Activated T-cell treated with anti-CD3 and anti-CD28 coated beads, Interleukin-2, amount 50 U/mL, for 48 hours (primary cell): ENCODE data around the gene LAMA5.

ENCODE experiments used
- DNase-seq, 2 experiments: peaks; one replicate each; pipeline ENCODE4 v3.0.0-alpha.2; 2020

LAMA5 gene

DNA sequence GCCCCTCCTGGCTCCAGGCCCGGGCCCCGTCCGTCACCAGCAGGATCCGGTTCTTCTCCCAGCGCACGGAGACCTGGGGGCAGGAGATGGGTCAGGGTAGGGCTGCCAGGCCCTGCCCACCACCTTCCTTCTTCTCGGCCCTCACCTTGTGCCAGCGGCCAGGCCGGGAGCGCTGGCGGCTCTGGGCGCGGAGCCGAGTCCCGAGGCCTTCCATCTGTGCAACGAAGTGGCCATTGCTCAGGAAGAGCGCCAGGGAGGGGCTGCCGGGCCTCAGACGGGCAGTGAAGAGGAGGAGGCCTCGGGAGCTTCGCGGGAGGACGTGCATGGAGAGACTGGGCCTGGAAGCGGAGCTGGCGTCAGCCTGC is 56.4 kb downstream of the LAMA5 start:
- no peak for DNase-seq

DNA sequence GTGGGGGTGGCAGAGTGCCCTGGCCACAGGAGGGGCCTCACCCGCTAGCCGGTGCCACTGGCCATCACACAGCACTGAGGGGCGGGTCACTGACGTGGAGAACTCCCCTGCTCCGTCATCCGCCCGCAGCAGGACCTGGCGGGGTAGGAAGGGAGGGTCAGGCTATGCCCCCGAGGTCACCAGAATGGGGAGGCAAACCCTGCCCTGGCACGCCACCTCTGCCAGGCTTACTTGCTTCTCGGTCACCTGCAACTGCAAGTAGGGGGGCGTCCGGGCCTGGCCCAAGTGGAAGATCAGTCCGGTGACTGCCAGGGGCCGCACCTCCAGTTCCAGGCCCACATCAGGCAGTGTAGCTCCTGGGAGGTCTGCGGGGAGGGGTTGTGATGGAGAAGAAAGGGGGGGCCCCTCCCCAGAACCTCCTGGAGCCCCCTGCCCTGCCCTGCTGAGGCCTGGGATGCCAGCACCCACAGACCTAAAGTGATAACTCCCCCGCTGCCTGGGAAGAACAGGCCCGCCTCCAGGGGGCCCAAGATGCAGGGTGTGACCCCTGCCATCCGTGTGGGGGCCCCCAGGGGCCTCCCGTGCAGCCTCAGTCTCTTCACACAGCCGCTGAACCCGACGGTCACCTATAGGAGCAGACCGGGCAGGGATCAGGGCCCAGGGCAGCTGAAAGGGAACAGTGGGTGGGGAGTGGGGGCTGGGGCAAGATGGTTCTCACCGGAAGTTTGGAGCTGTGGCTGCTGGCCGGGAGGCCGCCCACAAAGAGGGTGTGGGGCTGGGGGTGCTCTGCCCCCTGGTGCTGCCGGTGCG is 57.0 kb downstream of the LAMA5 start:
- no peak for DNase-seq

DNA sequence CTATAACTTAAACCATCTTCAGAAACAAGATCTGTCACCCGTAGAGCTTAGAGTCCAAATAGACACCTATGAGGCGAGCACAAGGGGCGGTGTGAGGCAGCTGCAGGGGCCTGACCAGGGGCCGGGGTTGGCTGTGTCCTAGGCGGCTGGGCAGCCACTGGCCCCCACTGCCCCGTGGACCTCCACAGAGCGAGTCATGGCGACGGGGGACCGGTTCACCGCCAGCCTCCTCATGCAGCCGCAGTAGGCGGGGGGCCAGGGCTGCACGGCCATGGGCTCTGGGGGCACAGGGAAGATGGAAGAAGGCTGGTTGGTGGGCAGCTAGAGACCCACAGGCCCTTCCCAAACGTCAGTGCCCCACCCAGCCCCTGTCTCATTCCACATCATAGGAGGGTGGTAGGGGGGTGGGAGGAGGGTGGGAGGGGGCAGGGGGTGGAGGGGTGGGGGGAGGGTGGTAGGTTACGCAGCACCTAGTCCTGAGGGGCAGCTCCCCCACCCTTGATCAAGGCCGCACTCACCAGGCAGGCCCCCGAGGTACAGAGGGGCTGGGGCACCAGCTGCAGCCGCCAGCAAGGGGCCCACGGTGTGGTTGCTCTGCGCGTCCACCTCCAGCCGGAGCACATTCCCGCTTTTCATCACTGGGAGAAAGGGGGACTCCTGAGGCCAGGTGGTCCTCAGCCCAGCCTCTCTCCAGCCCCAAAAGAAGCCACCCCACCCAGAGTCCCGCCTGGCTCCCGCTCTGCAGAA is 57.7 kb downstream of the LAMA5 start:
- no peak for DNase-seq

DNA sequence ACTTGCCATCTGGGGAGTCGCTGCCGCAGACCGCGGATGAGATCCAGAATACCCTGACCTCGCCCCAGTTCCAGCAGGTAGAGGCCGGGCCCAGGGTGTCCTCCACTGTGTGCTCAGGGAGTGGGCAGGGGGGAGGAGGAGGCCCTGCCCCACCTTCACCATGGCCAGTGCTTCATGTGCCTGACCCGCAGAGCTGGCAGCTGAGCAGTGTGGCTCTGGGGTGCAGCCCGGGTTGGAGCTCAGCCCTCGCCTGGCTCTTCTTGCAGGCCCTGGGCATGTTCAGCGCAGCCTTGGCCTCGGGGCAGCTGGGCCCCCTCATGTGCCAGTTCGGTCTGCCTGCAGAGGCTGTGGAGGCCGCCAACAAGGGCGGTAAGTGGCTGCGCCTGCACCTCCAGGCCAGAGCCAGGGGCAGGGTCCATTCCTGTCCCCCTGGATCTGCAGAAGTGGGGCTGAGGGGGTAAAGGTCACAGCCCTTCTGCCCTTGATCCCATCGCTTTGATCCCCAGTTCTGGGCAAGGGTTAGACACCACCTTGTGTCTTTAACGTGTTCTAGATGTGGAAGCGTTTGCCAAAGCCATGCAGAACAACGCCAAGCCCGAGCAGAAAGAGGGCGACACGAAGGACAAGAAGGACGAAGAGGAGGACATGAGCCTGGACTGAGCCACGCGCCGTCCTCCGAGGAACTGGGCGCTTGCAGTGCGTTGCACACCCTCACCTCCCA is 58.9 kb downstream of the LAMA5 start:
- no peak for DNase-seq

DNA sequence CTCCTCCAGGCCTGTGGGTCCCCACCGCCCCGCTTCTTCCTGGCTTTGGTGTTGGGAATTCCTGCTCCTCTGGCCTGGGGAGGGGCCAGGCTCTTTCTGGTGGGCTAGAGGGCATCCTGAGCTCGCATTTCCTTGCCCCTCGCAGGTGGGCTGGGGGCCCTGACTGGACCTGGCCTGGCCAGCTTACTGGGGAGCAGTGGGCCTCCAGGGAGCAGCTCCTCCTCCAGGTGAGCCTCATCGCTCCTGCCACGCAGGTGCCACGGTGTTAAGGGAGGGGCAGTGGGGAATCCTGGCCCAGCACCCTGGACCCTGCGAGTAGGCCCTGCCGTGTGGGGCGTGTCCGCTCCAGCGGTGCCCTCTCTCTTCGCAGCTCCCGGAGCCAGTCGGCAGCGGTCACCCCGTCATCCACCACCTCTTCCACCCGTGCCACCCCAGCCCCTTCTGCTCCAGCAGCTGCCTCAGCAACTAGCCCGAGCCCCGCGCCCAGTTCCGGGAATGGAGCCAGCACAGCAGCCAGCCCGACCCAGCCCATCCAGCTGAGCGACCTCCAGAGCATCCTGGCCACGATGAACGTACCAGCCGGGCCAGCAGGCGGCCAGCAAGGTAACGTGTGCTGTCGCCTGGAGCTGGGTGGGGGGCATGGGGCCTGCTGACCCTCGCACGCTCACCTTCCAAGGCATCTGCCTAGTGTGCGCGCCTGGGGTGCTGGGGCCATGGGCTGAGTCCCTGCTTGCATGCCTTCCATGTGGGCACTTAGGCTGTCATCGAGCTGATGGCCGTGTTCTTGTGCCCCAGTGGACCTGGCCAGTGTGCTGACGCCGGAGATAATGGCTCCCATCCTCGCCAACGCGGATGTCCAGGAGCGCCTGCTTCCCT is 59.6 kb downstream of the LAMA5 start:
- DNase-seq, result no peak

DNA sequence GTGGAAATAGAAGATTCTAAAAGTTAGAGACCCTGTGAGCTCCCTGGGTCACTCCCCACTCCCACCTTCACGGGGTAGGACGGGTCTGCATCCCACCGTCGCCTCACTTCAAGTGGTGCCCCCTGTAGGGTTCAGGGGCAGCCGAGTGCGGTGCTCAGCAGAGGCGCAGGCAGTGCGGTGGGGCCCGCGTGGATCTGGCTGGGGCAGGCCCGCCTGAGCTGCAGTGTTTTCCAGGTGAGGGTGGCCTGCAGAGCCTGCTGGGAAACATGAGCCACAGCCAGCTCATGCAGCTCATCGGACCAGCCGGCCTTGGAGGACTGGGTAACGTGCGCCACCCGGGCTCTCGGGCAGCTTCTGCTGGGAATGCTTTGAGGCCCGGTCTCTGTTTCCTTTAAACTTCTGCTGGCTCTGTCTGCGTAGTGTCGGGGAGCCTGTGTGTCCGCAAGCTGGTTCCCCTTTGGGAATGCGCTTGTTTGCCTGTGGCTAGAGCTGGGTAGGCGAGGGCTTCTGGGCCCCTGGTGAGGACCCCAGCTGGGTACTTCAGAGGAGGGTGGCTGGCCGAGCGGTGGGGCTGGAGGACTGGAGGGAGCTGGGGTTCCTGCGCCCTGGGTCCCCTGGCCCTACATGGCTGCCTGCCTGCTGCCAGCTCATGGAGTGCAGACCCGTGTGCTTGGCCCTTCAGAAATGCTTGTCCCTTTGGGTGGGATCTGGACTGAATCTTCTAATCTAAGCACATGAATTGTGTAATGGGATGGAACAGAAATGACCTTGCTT is 60.5 kb downstream of the LAMA5 start:
- DNase-seq, result no peak

DNA sequence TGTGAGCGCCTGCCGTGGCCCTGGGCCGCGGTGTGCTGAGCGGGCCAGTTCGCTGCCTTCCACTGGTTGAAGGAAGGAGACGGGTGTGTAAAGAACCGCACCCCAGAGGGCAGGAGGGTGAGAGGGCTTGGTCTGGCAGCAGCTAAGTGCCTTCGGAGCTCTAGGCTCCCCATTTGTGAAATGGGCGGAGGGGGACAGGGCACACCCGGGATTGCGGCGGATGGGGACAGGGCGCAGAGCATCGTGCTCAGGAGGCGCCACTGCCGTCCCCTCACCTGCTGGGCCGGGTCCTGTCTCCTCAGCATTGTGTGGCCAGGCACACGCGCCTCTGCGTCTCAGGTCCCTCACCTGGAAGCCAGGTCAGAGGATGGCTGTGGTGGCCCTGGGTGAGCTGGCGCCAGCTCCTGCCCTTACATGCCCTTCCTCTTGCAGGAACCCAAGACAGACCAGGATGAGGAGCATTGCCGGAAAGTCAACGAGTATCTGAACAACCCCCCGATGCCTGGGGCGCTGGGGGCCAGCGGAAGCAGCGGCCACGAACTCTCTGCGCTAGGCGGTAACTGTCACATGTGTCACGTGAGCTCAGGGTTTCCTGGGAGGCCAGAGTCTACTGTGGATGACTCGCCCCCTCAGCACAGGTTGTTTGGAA is 61.2 kb downstream of the LAMA5 start:
- no peak for DNase-seq

DNA sequence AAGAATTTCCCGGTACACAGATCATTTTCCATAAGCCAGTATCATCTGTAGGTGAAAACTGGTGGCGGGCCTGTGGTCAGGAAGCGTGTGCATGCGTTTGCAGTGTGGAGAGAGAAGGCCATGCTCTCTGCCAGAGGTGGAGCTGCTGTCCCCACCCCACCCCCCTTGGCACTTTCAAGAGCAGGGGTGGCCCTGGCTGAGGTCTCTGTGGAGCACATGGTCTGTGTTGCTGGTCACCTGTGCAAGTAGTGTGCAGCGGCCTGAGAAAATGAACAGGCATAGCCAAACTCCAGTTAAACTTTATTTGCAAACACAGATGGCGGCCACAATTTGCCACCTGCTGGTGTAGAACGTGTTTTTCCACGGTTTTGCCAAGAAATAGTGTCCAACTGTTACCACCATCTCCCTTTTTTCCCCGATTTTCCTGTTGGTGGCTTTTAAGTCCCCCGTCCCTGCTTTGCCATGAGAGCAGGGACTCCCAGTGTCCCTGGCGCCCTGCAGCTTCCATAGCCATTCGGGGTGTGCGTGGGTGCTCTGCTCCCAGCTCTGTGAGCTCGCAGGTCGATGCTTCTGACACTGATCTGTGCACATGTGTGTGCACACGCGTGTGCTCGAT is 61.9 kb downstream of the LAMA5 start:
- DNase-seq, result no peak

DNA sequence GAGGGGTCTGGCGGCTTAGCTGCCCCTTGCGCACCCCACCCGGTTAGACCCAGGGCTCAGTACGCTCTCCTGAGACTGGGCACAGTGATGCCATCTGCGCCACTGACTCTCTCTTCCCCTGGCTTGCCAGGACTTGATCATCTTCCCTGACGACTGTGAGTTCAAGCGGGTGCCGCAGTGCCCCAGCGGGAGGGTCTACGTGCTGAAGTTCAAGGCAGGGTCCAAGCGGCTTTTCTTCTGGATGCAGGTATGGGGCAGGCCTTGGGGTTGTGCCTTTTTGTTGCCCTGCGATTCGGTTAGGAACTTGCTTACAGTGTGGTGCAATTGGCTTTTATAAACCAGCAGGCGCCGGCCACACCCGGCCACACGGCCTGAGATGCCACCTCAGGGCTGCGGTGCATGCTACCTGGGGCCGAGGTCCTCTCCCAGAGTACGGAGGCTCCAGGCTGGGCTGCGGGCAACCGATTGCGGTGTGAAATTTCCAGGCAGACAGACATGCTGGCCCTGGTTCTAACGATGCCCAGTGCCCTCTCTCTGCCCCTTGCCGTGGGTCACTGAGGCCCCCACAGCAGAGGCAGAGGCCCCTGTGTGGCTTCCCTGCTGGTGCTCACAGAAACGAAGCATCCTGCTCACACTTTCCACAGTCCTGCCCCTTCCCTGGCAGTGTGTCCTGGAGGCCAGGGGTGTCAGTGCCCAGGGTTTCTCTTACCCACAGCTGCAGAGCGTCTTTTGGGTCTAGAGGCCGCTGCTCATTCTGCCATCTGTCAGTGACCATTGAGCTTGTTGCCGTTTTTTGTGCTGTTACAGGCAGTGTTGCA is 62.6 kb downstream of the LAMA5 start:
- DNase-seq, result no peak

DNA sequence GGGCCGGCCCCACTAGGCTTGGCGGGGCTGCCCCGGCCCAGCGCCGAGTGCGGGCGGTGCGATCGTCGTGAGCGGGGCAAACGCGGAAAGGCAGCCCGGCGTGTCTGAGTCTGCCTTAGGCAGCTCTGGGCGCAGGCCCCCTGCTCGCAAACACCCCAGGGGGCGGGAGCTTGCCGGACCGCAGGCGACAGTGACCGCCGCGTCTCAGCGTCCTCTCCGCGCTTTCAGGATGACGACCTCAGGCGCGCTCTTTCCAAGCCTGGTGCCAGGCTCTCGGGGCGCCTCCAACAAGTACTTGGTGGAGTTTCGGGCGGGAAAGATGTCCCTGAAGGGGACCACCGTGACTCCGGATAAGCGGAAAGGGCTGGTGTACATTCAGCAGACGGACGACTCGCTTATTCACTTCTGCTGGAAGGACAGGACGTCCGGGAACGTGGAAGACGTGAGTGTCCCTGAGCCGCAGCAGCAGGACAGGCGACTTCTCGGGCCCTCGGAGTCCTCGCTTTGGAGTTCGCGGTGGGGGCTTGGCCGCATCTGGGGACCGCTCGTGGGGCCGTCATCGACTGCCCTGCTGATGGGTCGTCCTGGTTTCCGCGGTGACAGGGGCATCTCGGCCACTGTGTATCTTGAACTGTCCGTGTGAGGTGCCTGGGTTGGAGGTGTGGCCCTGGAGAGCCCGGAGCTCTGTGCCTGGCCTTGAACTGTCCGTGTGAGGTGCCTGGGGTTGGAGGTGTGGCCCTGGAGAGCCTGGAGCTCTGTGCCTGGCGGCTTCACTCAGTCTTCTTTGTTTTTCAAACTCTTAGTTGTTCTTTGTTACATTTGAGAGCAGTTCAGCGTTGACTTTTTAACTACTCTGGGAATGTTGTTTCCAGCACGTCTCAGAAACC is 63.5 kb downstream of the LAMA5 start:
- DNase-seq, result peak; percentile 36 to 47

DNA sequence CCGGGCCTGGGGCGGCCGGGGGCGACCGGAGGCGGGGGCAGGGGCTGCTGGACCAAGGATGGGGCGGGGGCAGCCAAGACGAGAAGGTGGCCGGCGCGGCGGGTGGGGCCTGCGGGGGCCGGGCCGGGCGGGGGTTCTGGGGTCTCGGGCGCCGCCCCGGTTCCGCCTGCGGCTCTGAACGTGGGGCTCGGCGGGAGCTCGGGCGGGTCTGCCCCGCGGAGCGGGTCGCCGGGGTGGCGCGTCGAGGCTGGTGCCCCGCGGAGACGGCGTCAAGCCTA is 64.1 kb downstream of the LAMA5 start:
- DNase-seq, result no peak

DNA sequence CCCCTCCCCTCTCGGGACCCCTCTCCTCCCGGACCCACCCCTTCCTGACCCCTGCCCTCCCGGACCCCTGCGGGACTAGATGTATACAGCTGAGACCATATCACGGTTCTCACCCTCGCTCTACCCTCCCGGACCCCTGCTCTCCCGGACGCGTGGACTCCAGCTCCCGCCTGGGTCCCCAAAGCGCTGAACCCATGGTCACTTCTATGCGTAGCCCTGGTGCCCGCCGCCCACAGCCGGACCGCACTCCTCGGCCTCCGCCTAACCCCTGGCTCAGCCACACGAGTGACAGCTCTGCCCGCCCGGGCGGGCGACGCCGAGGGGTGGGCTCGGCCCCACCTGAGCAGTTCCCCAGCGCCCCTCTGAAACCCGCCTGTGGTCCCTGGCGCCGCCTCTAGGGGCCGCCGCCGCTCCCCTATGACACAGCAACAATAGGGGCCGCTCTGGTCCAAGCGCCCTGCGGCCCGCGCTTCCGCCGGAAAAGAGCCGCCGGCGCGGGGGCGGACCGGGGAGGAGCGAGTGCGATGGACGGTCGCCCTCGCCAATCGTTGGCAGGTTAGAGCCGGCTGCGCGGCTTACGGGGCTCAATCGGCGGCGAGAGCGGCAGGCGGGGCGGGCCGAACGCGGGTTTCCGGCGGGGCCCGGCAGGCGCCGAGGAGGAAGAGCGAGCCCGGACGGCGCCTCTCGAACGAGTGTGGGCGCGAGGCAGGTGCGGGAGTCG is 64.6 kb downstream of the LAMA5 start, which contains the start of gene ADRM1:
Gene ADRM1 (plus strand): TSS at position 657 of the 721 bp plus-strand sequence. CDS start 572 bp downstream, outside the sequence.
- DNase-seq, result peak; percentile 98 to 99

DNA sequence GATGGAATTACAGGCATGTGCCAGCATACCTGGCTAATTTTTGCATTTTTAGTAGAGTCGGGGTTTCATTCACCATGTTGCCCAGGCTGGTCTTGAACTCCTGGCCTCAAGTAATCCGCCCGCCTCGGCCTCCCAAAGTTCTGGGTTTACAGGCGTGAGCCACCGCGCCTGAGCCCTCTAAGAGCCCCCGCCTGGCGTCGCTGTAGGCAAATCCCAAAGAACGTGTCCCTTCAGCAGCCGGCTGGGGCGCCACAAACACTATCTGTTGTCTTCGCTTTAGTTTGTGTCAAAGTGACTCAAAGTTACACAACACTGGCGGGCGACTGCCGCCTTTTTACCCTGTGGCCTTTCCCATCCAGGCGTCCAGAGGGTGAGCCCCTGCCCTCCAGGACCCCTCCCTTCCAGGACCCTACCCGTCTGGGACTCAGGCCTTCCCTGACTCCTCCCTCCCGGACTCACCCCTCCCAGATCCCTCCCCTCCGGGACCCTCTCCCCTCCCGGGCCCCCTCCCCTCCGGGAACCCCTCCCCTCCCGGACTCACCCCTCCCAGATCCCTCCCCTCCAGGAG is 65.3 kb downstream of the LAMA5 start:
- DNase-seq, result peak; percentile 94

DNA sequence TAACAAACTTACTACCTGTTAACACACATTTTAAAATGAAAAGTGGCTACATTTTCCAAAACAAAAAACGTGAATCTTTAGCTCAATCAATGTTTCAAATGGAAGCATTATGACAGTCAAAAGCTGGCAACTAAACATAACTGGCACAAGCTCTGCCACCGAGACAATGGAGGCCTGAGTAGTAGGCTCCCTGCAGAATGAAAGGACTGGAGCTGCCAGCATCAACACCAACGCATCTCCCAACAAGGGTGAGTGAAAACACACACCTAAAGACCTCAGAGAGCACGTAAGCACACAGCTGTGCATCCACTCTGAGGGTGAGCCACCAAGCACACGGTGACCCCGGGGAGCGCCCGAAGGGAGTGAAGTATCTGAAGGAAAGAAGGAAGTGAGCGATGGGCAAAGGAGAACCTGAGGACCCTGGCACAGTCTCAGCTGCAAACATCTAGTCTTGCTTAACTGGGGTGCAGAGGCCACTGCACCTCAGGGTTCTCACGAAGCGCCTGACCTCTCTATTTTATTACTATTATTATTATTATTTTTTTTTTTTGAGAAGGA is 65.9 kb downstream of the LAMA5 start:
- DNase-seq, result no peak

DNA sequence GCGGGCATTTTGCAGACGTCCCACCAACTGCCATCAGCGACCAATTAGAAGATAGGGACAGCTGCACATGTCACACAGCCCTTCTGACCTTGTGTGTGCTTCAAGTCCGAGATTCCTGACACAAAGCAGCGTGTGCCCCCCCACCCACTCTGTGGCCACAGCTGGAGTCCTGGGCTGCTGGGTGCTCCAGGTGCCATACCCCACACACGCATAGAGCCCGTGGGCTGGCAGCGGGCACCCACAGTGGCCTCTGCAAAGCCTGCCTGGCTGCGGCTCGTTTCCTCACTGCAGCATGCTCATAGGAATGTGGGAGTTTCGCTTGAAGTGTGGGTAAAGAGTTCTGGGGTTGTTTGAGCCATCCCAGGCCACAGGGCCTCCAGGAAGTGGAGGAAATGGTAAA is 66.8 kb downstream of the LAMA5 start:
- no peak for DNase-seq

DNA sequence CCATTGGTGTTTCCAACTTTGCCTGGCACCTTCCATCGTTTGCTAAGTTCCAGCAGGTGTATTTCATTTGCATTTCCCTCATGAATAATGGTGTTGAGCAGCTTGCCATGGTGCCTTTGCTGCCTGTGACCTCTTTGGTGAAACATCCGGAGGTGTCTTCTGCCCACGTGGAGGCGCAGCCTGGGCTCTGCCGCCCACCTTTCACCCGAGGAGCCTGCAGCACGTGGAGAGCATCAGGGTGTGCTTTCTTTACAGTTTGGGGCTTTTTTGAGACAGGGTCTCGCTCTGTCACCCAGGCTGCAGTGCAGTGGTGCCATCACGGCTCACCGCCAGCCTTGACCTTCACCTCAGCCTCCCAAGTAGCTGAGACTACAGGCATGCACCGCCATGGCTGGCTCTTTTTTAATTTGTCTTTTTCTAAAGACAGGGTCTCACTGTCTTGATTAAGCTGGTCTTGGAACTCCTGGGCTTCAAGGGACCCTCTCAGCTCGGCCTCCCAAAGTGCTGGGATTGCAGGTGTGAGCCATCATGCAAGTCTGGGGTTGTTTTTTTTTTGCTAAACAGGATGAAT is 67.4 kb downstream of the LAMA5 start:
- DNase-seq, result no peak

DNA sequence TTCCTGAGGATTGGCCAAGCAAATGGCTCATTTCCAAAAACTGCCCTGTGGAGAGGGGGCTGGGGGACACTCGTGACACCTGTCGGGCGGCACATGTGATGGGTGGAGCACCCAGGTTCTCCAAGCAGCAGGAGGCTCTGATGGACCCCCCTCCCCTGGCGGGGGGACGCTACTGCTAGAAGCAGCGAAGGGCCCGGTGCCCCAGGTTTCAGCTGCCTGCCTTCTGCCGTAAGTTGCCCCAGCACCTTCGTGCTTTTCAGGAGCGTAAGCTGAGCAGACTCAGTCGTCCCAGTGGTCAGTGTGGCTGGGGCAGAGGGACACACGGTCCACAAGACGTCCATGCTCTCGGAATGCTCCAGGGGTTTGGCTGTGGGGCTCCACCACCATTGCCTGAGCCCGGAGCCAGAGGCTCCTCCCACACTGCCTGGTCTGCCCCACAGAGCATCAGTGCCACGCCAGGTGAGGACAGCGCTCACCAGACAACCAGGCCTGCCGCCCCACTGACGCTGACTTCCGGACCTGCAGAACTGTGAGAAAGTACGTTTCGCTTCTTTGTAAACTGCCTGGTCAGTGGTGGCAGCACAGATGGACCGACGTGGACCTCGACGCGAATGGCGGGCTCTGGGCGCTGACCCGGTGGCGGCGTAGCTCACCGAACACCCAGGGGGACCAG is 68.4 kb downstream of the LAMA5 start:
- DNase-seq, result no peak
